Right cardiac atrium (tissue), 5 donors: ENCODE results near the gene ZNF407. TPM values are rescaled to one million over a fixed set of nuclear protein-coding genes. Genes with fewer than 3 reads are reported as not detected.

Experiments used
- ATAC-seq, 2 donors: fragments of 200-7000 bp; cut with Tn5 transposase; one replicate each; pipeline versions ENCODE4 v1.8.0 to v1.9.1; 2020; ENCODE audit warnings: moderate library complexity in 2 of 2, mild to moderate bottlenecking in 1 of 2
- DNase-seq, 3 donors: peaks; one replicate each; pipeline ENCODE4 v3.0.0-alpha.2; 2020
- H3K27ac ChIP-seq: one replicate; pipeline ENCODE4 v1.5.1; 2013; ENCODE audit warnings: mild to moderate bottlenecking, low read length, control low read depth, moderate library complexity
- H3K27me3 ChIP-seq: one replicate; pipeline ENCODE4 v1.6.1; 2013; ENCODE audit not compliant: control insufficient read depth, insufficient read depth
- H3K4me1 ChIP-seq: one replicate; pipeline ENCODE4 v1.6.1; 2013; ENCODE audit warnings: low read length; ENCODE audit not compliant: control insufficient read depth, insufficient read depth
- H3K4me3 ChIP-seq: one replicate; pipeline ENCODE4 v1.5.1; 2013; ENCODE audit warnings: low read length, control low read depth
- H3K9me3 ChIP-seq: one replicate; pipeline ENCODE4 v1.6.1; 2013; ENCODE audit warnings: low read length; ENCODE audit not compliant: control insufficient read depth
- WGBS: extraction: QIAGEN DNeasy Blood & Tissue Kit; methylation state at CpG from one replicate; pipeline ENCODE4 v1.1.7; 2013; 5-methylcytosine and 5-hydroxymethylcytosine counted together
- intact Hi-C, 4 donors: fragments of 100-400 bp; cut with DNase I; formaldehyde crosslinking; loops; one replicate each; pipeline versions ENCODE4 v1.11.0 to v1.14.0; 2022 to 2023
- polyA plus RNA-seq: library from polyadenylated mRNA; stranded (reverse); fragments of 200-250 nt; gene quantifications from one replicate; pipeline ENCODE4 v1.2.3, GENCODE V29; 2013
- total RNA-seq, 4 donors: library from RNA; stranded (reverse); fragmentation: NEBNext Ultra II Directional; extraction: Animal tissue kit (Norgen Biotek cat#: 25700); gene quantifications; one replicate each; pipeline ENCODE4 v1.2.1, GENCODE V29; 2021
- donor health status: healthy with polysubstance abuse.
- donor health status: DM: no; HTN: yes; CAD: no.
- donor health status: DM: no; HTN: no; CAD: no.
- donor health status: DM: no; HTN: yes; CAD: no; lungs with severe emphysema.
- donor health status: DM: yes; HTN: yes; CAD: no.

ZNF407 gene
- total and polyA plus RNA-seq, 5 donors, result 3.8 to 14.7 (median 12.7) TPM

DNA sequence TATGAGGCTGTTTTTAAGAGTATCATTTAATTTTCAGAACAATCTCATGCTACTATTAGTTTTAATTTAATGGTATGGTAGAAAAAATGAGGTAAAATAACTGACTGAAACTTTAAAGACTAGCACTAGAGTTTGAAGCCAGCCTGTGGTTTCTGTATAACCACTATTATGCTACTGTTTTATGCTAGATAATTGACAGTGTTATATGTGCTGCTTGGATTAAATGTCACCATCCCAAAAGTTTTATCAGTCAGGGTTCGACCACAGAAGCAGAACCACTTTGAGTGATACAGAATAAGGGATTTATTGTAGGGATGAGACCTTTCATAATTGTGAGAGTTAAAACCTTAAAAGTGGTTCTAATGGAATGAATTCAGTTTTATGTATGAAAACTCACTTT lies 339.6 kb downstream of the ZNF407 start:
- no peaks in the 10 kb centered on the region for H3K27me3 ChIP-seq
- no peak overlapping the region for H3K4me3 ChIP-seq
- 97% methylated on average over 1 of the region's 1 CpG for WGBS
- H3K4me1 ChIP-seq, result no peaks in the 10 kb centered on the region
- no peak for ATAC-seq
- intact Hi-C loops, result no loop called here
- H3K9me3 ChIP-seq, result no peaks in the 10 kb centered on the region
- H3K27ac ChIP-seq, result no peak overlapping the region
- no peak for DNase-seq

DNA sequence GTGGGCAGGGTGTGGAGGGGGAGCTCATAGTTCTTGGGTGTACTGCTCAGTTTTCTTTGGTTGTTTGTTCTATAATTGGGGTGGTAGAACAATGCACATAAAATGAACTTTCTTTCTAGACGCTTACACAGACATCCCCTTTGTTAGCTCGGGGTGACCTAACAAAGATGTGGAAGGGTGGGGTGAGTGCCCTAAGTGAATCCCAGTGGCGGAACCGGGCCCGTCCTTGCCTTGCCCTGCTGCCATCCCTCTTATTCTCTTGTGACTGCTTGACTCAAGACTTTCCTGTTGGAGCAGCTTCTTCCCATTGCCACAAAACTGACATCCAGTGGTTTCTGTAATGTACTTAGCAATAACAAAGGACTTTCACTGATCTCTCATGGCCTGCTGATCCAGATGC lies 343.2 kb downstream of the ZNF407 start:
- intact Hi-C loops, result no loop called here
- Histone ChIP-seq H3K4me1 (no peaks in the 10 kb centered on the region), H3K9me3 (no peaks in the 10 kb centered on the region), H3K27me3 (no peaks in the 10 kb centered on the region), H3K4me3 (no peak overlapping the region), H3K27ac (no peak overlapping the region)
- ATAC-seq, result no peak
- 94% methylated on average over 5 of the region's 5 CpGs for WGBS
- no peak for DNase-seq

DNA sequence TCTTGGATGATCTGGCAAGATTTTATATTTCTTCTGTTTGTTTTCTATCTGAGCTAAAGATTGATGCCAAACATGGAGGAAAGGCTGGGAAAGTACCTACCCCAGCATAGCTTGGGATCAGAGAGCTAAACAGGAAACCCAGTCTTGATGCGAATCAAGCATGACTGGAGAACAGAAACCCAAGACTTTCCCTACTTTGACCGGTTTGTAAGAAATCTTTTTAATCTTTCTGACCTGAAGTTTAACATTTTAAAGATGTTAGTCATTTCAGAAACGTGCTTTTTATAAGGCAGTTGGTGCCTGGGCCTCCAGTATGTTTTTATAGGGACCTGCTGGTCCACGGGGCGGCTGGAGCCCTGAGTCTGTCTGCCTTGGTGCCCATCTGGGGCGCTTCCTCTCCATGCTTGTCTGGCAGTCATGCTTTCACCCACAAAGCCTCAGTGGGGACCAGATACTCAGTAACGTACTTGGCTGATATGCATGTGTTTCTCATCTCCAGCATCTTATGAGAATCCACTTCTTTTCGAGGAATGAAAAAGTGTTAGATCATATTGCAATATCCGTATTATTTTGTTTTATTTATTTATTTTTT lies 344.7 kb downstream of the ZNF407 start:
- WGBS, result 90% methylated on average over 9 of the region's 9 CpGs

DNA sequence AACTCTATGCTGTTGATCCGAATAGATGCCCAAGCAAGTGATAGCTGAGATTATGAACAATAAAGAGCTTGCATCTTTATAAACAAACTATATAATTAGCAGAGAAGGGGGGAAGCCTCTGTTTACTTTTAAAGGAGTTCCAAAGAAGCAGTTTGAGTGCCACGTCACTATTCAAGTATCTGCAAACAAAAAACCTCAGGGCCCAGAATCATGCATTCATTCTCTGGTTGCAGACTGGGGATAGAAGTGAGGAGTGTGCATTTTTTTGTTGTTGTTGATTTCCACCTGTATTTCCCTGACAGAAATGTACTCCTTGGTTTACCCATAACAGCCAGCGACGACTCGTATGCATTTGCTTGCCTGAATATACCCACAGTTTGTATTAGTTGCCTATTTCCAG lies 347.0 kb downstream of the ZNF407 start:
- Histone ChIP-seq H3K4me3 (no peak overlapping the region), H3K27me3 (no peaks in the 10 kb centered on the region), H3K27ac (no peak overlapping the region), H3K9me3 (no peaks in the 10 kb centered on the region), H3K4me1 (no peaks in the 10 kb centered on the region)
- DNase-seq (no peak), ATAC-seq (no peak)
- WGBS, result 94% methylated on average over 5 of the region's 5 CpGs
- intact Hi-C loops, result no loop called here

More for the DNA sequence above, 344.7 kb downstream of the ZNF407 start:
- Histone ChIP-seq H3K9me3 (no peaks in the 10 kb centered on the region), H3K4me3 (no peak overlapping the region), H3K4me1 (no peaks in the 10 kb centered on the region), H3K27me3 (no peaks in the 10 kb centered on the region), H3K27ac (no peak overlapping the region)
- intact Hi-C loops, result no loop called here
- no peak for DNase-seq
- no peak for ATAC-seq

DNA sequence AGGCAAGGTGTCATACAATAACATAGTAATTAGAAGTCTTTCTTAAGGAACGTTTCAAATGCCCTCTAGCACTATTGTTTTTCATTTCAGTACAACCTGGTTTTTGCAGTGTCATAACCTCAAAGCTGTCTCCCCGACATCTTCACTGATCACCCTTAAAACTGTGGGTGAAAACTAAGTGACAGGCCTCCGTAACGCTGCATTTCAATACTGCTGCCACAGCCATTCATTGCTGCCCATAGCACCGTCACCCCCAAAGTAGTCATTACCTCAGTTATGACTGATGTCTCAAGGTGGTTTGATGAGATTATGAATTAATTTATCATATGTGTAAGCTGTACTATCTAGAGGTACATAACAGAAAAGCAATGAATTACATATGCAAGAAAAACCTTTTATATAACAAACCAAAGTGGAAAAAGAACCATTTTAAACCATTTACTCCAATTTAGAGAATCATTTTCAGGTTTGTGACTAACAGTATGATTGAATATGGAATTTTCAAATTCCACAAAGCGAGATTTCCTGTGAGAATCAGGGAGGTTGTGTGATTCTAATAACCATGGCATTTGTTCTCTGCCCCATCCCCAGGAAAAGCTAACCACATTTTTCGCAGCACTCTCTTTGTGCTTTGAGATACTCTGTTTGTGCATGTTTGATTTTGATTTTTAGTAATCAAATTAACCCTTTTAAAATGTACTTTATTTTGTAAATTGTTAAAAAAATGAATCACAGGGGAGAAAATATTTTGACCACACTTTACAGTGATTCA lies 348.3 kb downstream of the ZNF407 start:
- 93% methylated on average over 7 of the region's 7 CpGs for WGBS
- ATAC-seq (no peak), DNase-seq (no peak)
- H3K4me1 ChIP-seq, result peaks cover 3% of the 10 kb centered on the region
- intact Hi-C loops, result no loop called here
- H3K4me3 ChIP-seq, result no peak overlapping the region
- H3K9me3 ChIP-seq, result no peaks in the 10 kb centered on the region
- no peak overlapping the region for H3K27ac ChIP-seq
- H3K27me3 ChIP-seq, result no peaks in the 10 kb centered on the region

DNA sequence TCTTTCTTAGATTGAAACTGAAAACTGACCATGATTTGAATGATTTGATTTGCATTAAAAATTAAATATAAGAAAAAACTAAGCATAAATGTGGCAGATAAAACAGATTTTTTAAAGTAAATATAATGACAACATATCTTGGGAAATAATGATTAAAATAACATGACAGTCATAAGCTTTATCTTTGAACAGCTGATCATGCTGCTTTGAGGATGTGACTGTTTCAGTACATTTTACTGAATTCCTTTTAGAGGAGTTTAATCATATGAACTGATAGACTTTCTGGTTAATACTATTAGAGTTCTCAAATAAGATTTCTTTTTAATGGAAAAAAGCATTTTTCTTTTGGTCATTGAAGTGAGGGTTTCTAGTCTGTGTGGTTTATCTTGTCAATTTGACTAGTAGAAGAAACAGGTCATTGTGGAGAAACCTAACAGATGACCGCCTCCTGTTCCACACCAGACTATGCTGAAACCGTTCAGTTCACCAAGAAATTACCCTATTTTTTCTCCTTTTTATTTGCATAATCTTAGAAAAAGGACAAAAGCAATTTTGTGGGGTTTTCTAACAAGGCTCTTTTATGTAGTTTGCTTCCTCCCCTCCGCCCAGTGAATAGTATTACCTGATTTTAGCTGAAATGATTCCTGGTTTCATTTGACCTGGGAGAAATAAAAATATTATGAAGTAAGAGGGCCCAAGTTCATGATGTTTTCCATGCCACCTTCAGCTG lies 349.1 kb downstream of the ZNF407 start:
- ATAC-seq (no peak), DNase-seq (no peak)
- Histone ChIP-seq H3K27ac (no peak overlapping the region), H3K27me3 (no peaks in the 10 kb centered on the region), H3K4me1 (peaks cover 6% of the 10 kb centered on the region), H3K9me3 (no peaks in the 10 kb centered on the region), H3K4me3 (no peak overlapping the region)
- intact Hi-C loops, result no loop called here
- WGBS, result 91% methylated on average over 3 of the region's 3 CpGs

DNA sequence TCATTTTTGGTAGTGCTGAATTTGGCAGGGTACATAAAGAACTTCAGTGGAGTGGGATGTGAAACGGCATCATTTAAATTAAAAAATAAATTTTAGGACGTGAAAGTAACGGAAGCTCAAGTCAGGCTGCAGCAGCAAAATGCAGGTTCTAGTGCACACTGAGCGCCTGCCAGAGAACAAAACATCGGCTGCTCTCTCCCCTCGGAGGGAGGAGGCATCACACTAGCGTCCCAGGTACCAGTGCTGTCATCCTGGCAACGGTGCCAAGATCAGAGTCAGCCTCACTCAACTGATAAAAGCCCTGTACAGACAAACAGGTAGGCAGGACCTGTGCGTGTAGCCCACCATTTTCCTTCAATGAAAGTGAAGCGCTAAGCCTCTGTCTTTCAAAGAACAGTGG lies 349.7 kb downstream of the ZNF407 start:
- no peak for ATAC-seq
- Histone ChIP-seq H3K9me3 (no peaks in the 10 kb centered on the region), H3K27ac (no peak overlapping the region), H3K4me1 (peaks cover 6% of the 10 kb centered on the region), H3K27me3 (no peaks in the 10 kb centered on the region), H3K4me3 (no peak overlapping the region)
- 92% methylated on average over 10 of the region's 10 CpGs for WGBS
- no peak for DNase-seq
- intact Hi-C loops, result no loop called here

DNA sequence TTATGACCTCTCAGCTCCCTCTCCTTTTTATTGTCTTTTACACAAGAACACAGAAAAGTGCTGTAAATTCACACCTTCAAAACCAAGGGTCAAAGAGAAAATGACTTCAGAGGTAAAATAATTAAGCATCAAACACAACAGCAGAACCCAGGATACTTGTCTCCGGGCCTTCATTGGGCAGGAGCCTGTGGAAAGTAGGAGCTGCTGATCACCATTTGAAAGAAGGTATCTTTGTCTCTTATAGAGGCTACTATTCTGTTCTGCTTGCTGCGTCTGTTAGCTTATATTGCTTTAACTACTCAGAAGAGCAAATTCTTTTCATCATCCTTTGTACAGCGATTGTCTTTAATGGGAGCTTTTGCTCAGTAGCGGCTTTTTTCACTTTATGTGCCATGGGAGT lies 350.2 kb downstream of the ZNF407 start:
- H3K4me3 ChIP-seq, result no peak overlapping the region
- H3K27ac ChIP-seq, result no peak overlapping the region
- no peak for ATAC-seq
- no peak for DNase-seq
- H3K4me1 ChIP-seq, result peaks cover 6% of the 10 kb centered on the region
- 96% methylated on average over 4 of the region's 4 CpGs for WGBS
- intact Hi-C loops, result no loop called here
- no peaks in the 10 kb centered on the region for H3K27me3 ChIP-seq
- H3K9me3 ChIP-seq, result no peaks in the 10 kb centered on the region

DNA sequence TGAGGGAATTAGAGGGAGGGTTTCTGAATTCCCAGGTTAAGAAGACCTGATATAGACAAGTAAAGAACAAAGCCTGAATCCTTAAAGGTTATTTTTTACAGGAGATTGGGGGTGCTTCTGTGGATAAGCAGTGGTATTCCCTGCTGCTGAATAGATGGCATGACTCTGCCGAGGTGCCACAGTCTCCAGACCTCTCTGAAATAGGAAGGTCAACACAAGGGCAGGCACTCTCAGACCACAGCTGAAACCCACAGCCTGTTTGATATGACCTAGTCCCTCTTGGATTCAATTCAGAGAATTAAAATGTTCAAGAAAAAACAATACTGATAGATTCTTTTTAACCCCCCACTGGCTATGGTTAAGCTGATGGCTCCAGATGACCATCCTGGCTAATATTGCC lies 351.9 kb downstream of the ZNF407 start:
- DNase-seq (no peak), ATAC-seq (no peak)
- Histone ChIP-seq H3K9me3 (no peaks in the 10 kb centered on the region), H3K4me1 (peaks cover 6% of the 10 kb centered on the region), H3K27ac (no peak overlapping the region), H3K4me3 (no peak overlapping the region), H3K27me3 (no peaks in the 10 kb centered on the region)
- intact Hi-C loops, result loop anchor here in 1 of 4 donors (10.0 kb wide), 1 partner anchor 725 kb away; no protein-coding TSS in a partner anchor
- WGBS, result 49% methylated on average over 1 of the region's 1 CpG

DNA sequence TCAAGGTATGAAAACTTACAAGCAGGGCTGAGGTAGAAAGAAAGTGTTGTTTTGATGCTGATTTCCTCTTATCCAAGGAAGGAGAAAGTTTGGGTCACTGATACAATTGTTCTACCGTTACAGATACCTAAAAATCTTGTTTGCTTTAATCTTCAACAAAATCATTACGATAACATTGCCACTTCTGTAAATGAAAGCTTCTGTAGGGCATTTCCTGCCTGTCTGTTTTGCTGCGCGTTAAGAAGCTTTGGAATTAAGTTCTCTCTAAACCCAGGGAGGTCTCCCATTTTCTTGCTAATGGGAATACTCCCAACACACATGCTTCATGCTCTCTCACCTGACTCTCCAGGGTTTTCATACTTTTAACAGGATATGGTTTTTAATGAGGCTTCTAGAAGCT lies 352.8 kb downstream of the ZNF407 start:
- Histone ChIP-seq H3K9me3 (no peaks in the 10 kb centered on the region), H3K27me3 (no peaks in the 10 kb centered on the region), H3K27ac (no peak overlapping the region), H3K4me3 (no peak overlapping the region), H3K4me1 (peaks cover 6% of the 10 kb centered on the region)
- intact Hi-C loops, result loop anchor here in 1 of 4 donors (10.0 kb wide), 1 partner anchor 726 kb away; no protein-coding TSS in a partner anchor
- 49% methylated on average over 4 of the region's 4 CpGs for WGBS
- no peak for DNase-seq
- ATAC-seq, result no peak

DNA sequence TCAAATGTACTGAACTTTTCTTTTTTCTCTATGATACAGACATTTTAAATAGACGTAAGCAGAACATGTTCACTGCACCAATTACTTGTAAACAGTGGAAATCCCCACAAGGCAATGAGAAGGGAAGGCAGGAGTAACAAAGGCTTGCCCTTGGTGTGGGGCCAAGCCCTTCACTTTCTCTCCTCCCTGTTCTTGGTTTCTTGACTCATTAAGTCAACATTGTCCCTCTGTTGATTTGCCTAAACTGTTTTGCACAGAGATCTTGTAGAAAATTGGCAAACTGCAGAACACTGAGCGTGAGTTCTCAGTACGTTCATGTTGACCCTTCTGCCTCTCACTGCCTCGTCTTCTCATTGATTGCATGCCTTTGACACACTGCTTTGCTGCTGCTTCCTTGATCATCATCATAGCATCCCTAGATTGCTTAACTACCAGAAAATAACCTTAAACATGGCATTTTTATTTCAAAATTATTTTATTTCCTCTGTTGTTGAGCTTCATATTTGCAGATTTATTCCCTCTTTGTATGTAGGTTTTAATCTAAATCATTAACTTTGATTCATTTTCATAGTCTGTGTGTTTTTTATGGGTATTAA lies 353.6 kb downstream of the ZNF407 start:
- Histone ChIP-seq H3K27ac (no peak overlapping the region), H3K9me3 (no peaks in the 10 kb centered on the region), H3K4me1 (peaks cover 6% of the 10 kb centered on the region), H3K4me3 (no peak overlapping the region), H3K27me3 (no peaks in the 10 kb centered on the region)
- ATAC-seq (peak; percentile 92 to 97), DNase-seq (peak; percentile 56 to 80 (median 61))
- 46% methylated on average over 4 of the region's 4 CpGs for WGBS
- intact Hi-C loops, result loop anchor here in 1 of 4 donors (10.0 kb wide), 1 partner anchor 726 kb away; no protein-coding TSS in a partner anchor
